Natural killer cell (primary cell): ENCODE measurements around the gene CD47. TPM values are rescaled to one million over a fixed set of nuclear protein-coding genes. Genes with fewer than 3 reads are reported as not detected.

Source experiments
- ATAC-seq, 3 donors: fragments of 150-1000 bp in 2 of 3; fragments of 200-7000 bp in 1 of 3; cut with Tn5 transposase; 1 replicate in 1 of 3; 2 replicates in 2 of 3; pipeline ENCODE4 v1.10.0; 2021; ENCODE audit warnings: mild to moderate bottlenecking in 2 of 3, moderate library complexity in 2 of 3
- DNase-seq, 2 donors: peaks; one replicate each; pipeline versions ENCODE4 v3.0.0 to v3.0.0-alpha.2; 2013 to 2021; ENCODE audit warnings: mixed read lengths in 1 of 2
- H3K27ac ChIP-seq: one replicate; pipeline ENCODE4 v1.5.1; 2013; ENCODE audit warnings: mild to moderate bottlenecking, low read length
- H3K27me3 ChIP-seq: one replicate; pipeline ENCODE4 v1.6.1; 2013; ENCODE audit warnings: low read length; ENCODE audit not compliant: control insufficient read depth, insufficient read depth
- H3K36me3 ChIP-seq: one replicate; pipeline ENCODE4 v1.6.1; 2013; ENCODE audit warnings: low read length; ENCODE audit not compliant: control insufficient read depth, insufficient read depth
- H3K4me1 ChIP-seq: one replicate; pipeline ENCODE4 v1.6.1; 2013; ENCODE audit warnings: low read length; ENCODE audit not compliant: control insufficient read depth, insufficient read depth
- H3K4me3 ChIP-seq: one replicate; pipeline ENCODE4 v1.5.1; 2013; ENCODE audit warnings: low read length
- H3K9me3 ChIP-seq: one replicate; pipeline ENCODE4 v1.6.1; 2013; ENCODE audit warnings: low read length; ENCODE audit not compliant: control insufficient read depth, insufficient read depth
- H3K27ac Mint-ChIP-seq, 2 donors: one replicate each; pipeline ENCODE4 v1.8.0; 2022; ENCODE audit warnings: mild to moderate bottlenecking in 2 of 2, mixed read lengths in 2 of 2, moderate library complexity in 1 of 2
- H3K27me3 Mint-ChIP-seq, 2 donors: one replicate each; pipeline ENCODE4 v1.8.0; 2022; ENCODE audit warnings: low read depth in 2 of 2, mixed read lengths in 2 of 2
- H3K36me3 Mint-ChIP-seq: one replicate; pipeline ENCODE4 v1.8.0; 2022; ENCODE audit warnings: mixed read lengths
- H3K4me1 Mint-ChIP-seq, 2 donors: one replicate each; pipeline ENCODE4 v1.8.0; 2022; ENCODE audit warnings: mixed read lengths in 2 of 2
- H3K4me3 Mint-ChIP-seq: one replicate; pipeline ENCODE4 v1.8.0; 2022; ENCODE audit warnings: mild to moderate bottlenecking, moderate library complexity, mixed read lengths
- H3K9me3 Mint-ChIP-seq, 2 donors: one replicate each; pipeline ENCODE4 v1.8.0; 2022; ENCODE audit warnings: mixed read lengths in 2 of 2
- CTCF ChIP-seq: fragments of 200-600 bp; IDR thresholded peaks from one replicate; pipeline ENCODE4 v1.8.0; 2022; ENCODE audit warnings: antibody characterized with exemption
- WGBS: methylation state at CpG from one replicate; pipeline ENCODE4 v1.1.7; 2013; ENCODE audit warnings: missing lambda C conversion rate; ENCODE audit not compliant: insufficient coverage; 5-methylcytosine and 5-hydroxymethylcytosine counted together
- intact Hi-C: fragments of 100-400 bp; cut with micrococcal nuclease; formaldehyde crosslinking; loops from one replicate; pipeline ENCODE4 v1.14.2; 2022
- total RNA-seq, 4 donors: library from RNA; stranded (reverse); fragments of 120-200 nt in 1 of 4; gene quantifications; one replicate each; pipeline versions ENCODE4 v1.2.3 to v1.2.4, GENCODE V29; 2013 to 2022

Gene CD47
- total RNA-seq, 3 donors from 2014 or later (not counting 1 experiment from before 2014, with no cell fraction given), result 226 to 236 (median 233) TPM

- H3K4me3 ChIP-seq, result no peak overlapping the region
- no peak overlapping the region for H3K27ac ChIP-seq
- no peaks in the 10 kb centered on the region for H3K9me3 ChIP-seq
- intact Hi-C loops, result loop anchor here (10.0 kb wide), 1 partner anchor 54 kb away; no protein-coding TSS in a partner anchor
- H3K36me3 Mint-ChIP-seq, result peaks cover 20% of the 10 kb centered on the region
- WGBS, result 57% methylated on average over 4 of the region's 6 CpGs
- ATAC-seq, result no peak
- peak overlapping the region; percentile 18 for H3K4me3 Mint-ChIP-seq
- H3K27me3 Mint-ChIP-seq, result no peaks in the 10 kb centered on the region
- peak overlapping the region; percentile 76 to 79 for H3K27ac Mint-ChIP-seq
- DNase-seq, result no peak
- peaks cover 65% of the 10 kb centered on the region for H3K36me3 ChIP-seq
- no peak for TF ChIP-seq CTCF
- H3K9me3 Mint-ChIP-seq, result no peaks in the 10 kb centered on the region
- peaks cover 84% of the 10 kb centered on the region in 2 donors for H3K4me1 Mint-ChIP-seq
- peaks cover 10% of the 10 kb centered on the region for H3K4me1 ChIP-seq
- H3K27me3 ChIP-seq, result no peaks in the 10 kb centered on the region
Observed at GRCh38 chr3:108070356-108070755, 20.5 kb downstream of the CD47 start.

- WGBS, result 57% methylated on average over 1 of the region's 1 CpG
- no peak for ATAC-seq
- no peaks in the 10 kb centered on the region for H3K9me3 Mint-ChIP-seq
- no peak for DNase-seq
- H3K4me1 ChIP-seq, result peaks cover 6% of the 10 kb centered on the region
- no peaks in the 10 kb centered on the region for H3K27me3 Mint-ChIP-seq
- H3K4me1 Mint-ChIP-seq, result peaks cover 80 to 84% of the 10 kb centered on the region in 2 donors
- H3K36me3 Mint-ChIP-seq, result peaks cover 20% of the 10 kb centered on the region
- no peak overlapping the region for H3K4me3 ChIP-seq
- H3K4me3 Mint-ChIP-seq, result no peak overlapping the region
- intact Hi-C loops, result loop anchor here (10.0 kb wide), 1 partner anchor 337 kb away; no protein-coding TSS in a partner anchor
- H3K27ac Mint-ChIP-seq, result peak overlapping the region; percentile 76 to 79
- TF ChIP-seq CTCF, result no peak
- H3K27ac ChIP-seq, result no peak overlapping the region
- H3K36me3 ChIP-seq, result peaks cover 63% of the 10 kb centered on the region
- no peaks in the 10 kb centered on the region for H3K9me3 ChIP-seq
- H3K27me3 ChIP-seq, result no peaks in the 10 kb centered on the region
Observed at GRCh38 chr3:108067768-108068167, 23.1 kb downstream of the CD47 start.

GRCh38 chr3:108065096-108065495 is 25.7 kb downstream of the CD47 start:
- Mint-ChIP-seq H3K36me3 (peaks cover 14% of the 10 kb centered on the region), H3K27ac (peak overlapping the region; percentile 56 to 74), H3K27me3 (no peaks in the 10 kb centered on the region), H3K4me1 (peaks cover 69 to 79% of the 10 kb centered on the region in 2 donors), H3K9me3 (no peaks in the 10 kb centered on the region), H3K4me3 (peak overlapping the region; percentile 13)
- no peak overlapping the region for H3K4me3 ChIP-seq
- H3K27ac ChIP-seq, result no peak overlapping the region
- no peaks in the 10 kb centered on the region for H3K27me3 ChIP-seq
- ATAC-seq (no peak), DNase-seq (no peak)
- no peak for TF ChIP-seq CTCF
- peaks cover 7% of the 10 kb centered on the region for H3K4me1 ChIP-seq
- H3K9me3 ChIP-seq, result no peaks in the 10 kb centered on the region
- intact Hi-C loops, result loop anchor here (10.0 kb wide), 1 partner anchor 340 kb away; no protein-coding TSS in a partner anchor
- H3K36me3 ChIP-seq, result peaks cover 67% of the 10 kb centered on the region

- Histone ChIP-seq H3K27me3 (no peaks in the 10 kb centered on the region), H3K9me3 (no peaks in the 10 kb centered on the region), H3K36me3 (peaks cover 67% of the 10 kb centered on the region), H3K4me1 (peaks cover 7% of the 10 kb centered on the region), H3K27ac (no peak overlapping the region), H3K4me3 (no peak overlapping the region)
- ATAC-seq (no peak), DNase-seq (no peak)
- Mint-ChIP-seq H3K27me3 (no peaks in the 10 kb centered on the region), H3K27ac (peak overlapping the region; percentile 56 to 70), H3K4me1 (peaks cover 70 to 79% of the 10 kb centered on the region in 2 donors), H3K4me3 (no peak overlapping the region), H3K36me3 (peaks cover 15% of the 10 kb centered on the region), H3K9me3 (no peaks in the 10 kb centered on the region)
- 86% methylated on average over 1 of the region's 1 CpG for WGBS
- TF ChIP-seq CTCF, result no peak
- intact Hi-C loops, result loop anchor here (5.0 to 10.0 kb wide), 2 partner anchors 33 to 340 kb away; no protein-coding TSS in a partner anchor
Observed at GRCh38 chr3:108064293-108064887, 26.4 kb downstream of the CD47 start.
